ENCODE measurements around the gene LRRC2. TPM values are rescaled to one million over a fixed set of nuclear protein-coding genes. Genes with fewer than 3 reads are reported as not detected.

The LRRC2 gene
- total and polyA plus RNA-seq, 2 of the 13 experiments (the other 11 are each of a cell fraction or from before 2014, with no cell fraction given): 0.27 to 0.58 TPM

DNA sequence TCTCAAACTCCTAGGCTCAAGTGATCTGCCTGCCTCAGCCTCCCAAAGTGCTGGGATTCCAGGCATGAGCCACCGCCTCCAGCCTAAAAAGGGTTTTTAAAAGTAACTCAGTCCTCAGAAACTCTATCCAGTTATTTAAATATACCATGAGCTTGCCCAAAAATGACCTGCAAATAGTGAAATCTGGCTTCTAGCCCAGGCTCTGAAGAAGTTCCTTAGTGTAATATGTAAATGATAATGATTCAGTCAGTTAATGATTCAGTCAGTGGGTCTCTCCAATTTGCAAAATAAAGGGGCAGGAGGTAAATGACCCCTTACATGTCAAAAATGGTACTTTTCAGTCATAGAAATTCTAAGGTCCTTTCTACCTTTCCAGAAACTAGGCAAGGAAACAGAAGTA lies 28.8 kb downstream of the LRRC2 start (continued):
- no peak for TF ChIP-seq POLR2AphosphoS2 (IDR thresholded peaks at IDR 0.05; ENCODE audit: low read depth, low read length)
- no peak for TF ChIP-seq KAT8 (CRISPR knock-in tag; IDR thresholded peaks at IDR 0.05)
- no peak for TF ChIP-seq ZSCAN20 (CRISPR knock-in tag; IDR thresholded peaks at IDR 0.05; ENCODE audit: borderline replicate concordance)
- TF ChIP-seq, protein P1, sequence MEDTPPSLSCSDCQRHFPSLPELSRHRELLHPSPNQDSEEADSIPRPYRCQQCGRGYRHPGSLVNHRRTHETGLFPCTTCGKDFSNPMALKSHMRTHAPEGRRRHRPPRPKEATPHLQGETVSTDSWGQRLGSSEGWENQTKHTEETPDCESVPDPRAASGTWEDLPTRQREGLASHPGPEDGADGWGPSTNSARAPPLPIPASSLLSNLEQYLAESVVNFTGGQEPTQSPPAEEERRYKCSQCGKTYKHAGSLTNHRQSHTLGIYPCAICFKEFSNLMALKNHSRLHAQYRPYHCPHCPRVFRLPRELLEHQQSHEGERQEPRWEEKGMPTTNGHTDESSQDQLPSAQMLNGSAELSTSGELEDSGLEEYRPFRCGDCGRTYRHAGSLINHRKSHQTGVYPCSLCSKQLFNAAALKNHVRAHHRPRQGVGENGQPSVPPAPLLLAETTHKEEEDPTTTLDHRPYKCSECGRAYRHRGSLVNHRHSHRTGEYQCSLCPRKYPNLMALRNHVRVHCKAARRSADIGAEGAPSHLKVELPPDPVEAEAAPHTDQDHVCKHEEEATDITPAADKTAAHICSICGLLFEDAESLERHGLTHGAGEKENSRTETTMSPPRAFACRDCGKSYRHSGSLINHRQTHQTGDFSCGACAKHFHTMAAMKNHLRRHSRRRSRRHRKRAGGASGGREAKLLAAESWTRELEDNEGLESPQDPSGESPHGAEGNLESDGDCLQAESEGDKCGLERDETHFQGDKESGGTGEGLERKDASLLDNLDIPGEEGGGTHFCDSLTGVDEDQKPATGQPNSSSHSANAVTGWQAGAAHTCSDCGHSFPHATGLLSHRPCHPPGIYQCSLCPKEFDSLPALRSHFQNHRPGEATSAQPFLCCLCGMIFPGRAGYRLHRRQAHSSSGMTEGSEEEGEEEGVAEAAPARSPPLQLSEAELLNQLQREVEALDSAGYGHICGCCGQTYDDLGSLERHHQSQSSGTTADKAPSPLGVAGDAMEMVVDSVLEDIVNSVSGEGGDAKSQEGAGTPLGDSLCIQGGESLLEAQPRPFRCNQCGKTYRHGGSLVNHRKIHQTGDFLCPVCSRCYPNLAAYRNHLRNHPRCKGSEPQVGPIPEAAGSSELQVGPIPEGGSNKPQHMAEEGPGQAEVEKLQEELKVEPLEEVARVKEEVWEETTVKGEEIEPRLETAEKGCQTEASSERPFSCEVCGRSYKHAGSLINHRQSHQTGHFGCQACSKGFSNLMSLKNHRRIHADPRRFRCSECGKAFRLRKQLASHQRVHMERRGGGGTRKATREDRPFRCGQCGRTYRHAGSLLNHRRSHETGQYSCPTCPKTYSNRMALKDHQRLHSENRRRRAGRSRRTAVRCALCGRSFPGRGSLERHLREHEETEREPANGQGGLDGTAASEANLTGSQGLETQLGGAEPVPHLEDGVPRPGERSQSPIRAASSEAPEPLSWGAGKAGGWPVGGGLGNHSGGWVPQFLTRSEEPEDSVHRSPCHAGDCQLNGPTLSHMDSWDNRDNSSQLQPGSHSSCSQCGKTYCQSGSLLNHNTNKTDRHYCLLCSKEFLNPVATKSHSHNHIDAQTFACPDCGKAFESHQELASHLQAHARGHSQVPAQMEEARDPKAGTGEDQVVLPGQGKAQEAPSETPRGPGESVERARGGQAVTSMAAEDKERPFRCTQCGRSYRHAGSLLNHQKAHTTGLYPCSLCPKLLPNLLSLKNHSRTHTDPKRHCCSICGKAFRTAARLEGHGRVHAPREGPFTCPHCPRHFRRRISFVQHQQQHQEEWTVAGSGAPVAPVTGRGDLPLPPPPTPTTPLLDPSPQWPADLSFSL (CRISPR knock-in tag; IDR thresholded peaks at IDR 0.05): no peak
- TF ChIP-seq PAWR (CRISPR knock-in tag; IDR thresholded peaks at IDR 0.05; ENCODE audit: borderline replicate concordance): no peak
- no peak for TF ChIP-seq ZNF761 (CRISPR knock-in tag; conservative IDR thresholded peaks at IDR 0.05)
- TF ChIP-seq, protein P2, sequence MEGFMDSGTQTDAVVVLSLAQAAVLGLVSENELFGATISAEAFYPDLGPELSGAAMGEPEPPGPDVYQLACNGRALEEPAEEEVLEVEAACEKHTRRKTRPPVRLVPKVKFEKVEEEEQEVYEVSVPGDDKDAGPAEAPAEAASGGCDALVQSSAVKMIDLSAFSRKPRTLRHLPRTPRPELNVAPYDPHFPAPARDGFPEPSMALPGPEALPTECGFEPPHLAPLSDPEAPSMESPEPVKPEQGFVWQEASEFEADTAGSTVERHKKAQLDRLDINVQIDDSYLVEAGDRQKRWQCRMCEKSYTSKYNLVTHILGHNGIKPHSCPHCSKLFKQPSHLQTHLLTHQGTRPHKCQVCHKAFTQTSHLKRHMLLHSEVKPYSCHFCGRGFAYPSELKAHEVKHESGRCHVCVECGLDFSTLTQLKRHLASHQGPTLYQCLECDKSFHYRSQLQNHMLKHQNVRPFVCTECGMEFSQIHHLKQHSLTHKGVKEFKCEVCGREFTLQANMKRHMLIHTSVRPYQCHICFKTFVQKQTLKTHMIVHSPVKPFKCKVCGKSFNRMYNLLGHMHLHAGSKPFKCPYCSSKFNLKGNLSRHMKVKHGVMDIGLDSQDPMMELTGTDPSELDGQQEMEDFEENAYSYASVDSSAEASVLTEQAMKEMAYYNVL (CRISPR knock-in tag; IDR thresholded peaks at IDR 0.05; ENCODE audit: borderline replicate concordance): no peak
- TF ChIP-seq, protein P3, sequence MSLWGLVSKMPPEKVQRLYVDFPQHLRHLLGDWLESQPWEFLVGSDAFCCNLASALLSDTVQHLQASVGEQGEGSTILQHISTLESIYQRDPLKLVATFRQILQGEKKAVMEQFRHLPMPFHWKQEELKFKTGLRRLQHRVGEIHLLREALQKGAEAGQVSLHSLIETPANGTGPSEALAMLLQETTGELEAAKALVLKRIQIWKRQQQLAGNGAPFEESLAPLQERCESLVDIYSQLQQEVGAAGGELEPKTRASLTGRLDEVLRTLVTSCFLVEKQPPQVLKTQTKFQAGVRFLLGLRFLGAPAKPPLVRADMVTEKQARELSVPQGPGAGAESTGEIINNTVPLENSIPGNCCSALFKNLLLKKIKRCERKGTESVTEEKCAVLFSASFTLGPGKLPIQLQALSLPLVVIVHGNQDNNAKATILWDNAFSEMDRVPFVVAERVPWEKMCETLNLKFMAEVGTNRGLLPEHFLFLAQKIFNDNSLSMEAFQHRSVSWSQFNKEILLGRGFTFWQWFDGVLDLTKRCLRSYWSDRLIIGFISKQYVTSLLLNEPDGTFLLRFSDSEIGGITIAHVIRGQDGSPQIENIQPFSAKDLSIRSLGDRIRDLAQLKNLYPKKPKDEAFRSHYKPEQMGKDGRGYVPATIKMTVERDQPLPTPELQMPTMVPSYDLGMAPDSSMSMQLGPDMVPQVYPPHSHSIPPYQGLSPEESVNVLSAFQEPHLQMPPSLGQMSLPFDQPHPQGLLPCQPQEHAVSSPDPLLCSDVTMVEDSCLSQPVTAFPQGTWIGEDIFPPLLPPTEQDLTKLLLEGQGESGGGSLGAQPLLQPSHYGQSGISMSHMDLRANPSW (CRISPR knock-in tag; IDR thresholded peaks at IDR 0.05; ENCODE audit: borderline replicate concordance): no peak
- TF ChIP-seq PBX3 (CRISPR knock-in tag; IDR thresholded peaks at IDR 0.05; ENCODE audit: borderline replicate concordance): no peak

All from HepG2 (cell line).